H9 (cell line): ENCODE results near the gene TRIP11. TPM values are rescaled to one million over a fixed set of nuclear protein-coding genes. Genes with fewer than 3 reads are reported as not detected.

Experiments
- DNase-seq: peaks from one replicate; pipeline ENCODE4 v3.0.0-alpha.2; 2017
- H2AFZ ChIP-seq: one replicate; pipeline ENCODE4 v1.6.1; 2013; ENCODE audit warnings: mild to moderate bottlenecking, low read length, control low read depth, moderate library complexity
- H2AK5ac ChIP-seq: 2 replicates; pipeline ENCODE4 v1.6.1; 2013; ENCODE audit warnings: low read length, control low read depth, mixed read lengths; ENCODE audit not compliant: insufficient read length
- H2BK120ac ChIP-seq: one replicate; pipeline ENCODE4 v1.6.1; 2013; ENCODE audit warnings: low read depth, mild to moderate bottlenecking, low read length, control low read depth, inconsistent platforms; ENCODE audit not compliant: poor library complexity, severe bottlenecking
- H2BK12ac ChIP-seq: 2 replicates; pipeline ENCODE4 v1.6.1; 2013; ENCODE audit warnings: low read length, control low read depth, mixed read lengths, low read depth; ENCODE audit not compliant: insufficient read length
- H2BK15ac ChIP-seq: 2 replicates; pipeline ENCODE4 v1.6.1; 2013; ENCODE audit warnings: low read depth, low read length, control low read depth
- H2BK20ac ChIP-seq: one replicate; pipeline ENCODE4 v1.6.1; 2013; ENCODE audit warnings: low read depth, mild to moderate bottlenecking, low read length, control low read depth, inconsistent platforms; ENCODE audit not compliant: poor library complexity, severe bottlenecking
- H2BK5ac ChIP-seq: 2 replicates; pipeline ENCODE4 v1.6.1; 2013; ENCODE audit warnings: low read length, control low read depth, mixed read lengths; ENCODE audit not compliant: insufficient read length
- H3K14ac ChIP-seq: 2 replicates; pipeline ENCODE4 v1.6.1; 2013; ENCODE audit warnings: low read length, control low read depth; ENCODE audit not compliant: insufficient read depth
- H3K18ac ChIP-seq: 2 replicates; pipeline ENCODE4 v1.6.1; 2013; ENCODE audit warnings: low read depth, mild to moderate bottlenecking, mixed read lengths, low read length, control low read depth; ENCODE audit not compliant: insufficient read length
- H3K23ac ChIP-seq: 2 replicates; pipeline ENCODE4 v1.6.1; 2013; ENCODE audit warnings: low read length, control low read depth, mixed read lengths, low read depth; ENCODE audit not compliant: insufficient read length
- H3K23me2 ChIP-seq: 2 replicates; pipeline ENCODE4 v1.6.1; 2013; ENCODE audit warnings: low read depth, mild to moderate bottlenecking, mixed read lengths, low read length, control low read depth; ENCODE audit not compliant: insufficient read length, poor library complexity, severe bottlenecking
- H3K27ac ChIP-seq: 2 replicates; pipeline ENCODE4 v1.5.1; 2013; ENCODE audit warnings: low read length, control low read depth, mixed read lengths, low read depth; ENCODE audit not compliant: insufficient read length
- H3K27me3 ChIP-seq: 2 replicates; pipeline ENCODE4 v1.6.1; 2013; ENCODE audit warnings: low read length, control low read depth, inconsistent platforms; ENCODE audit not compliant: insufficient read depth
- H3K4ac ChIP-seq: 2 replicates; pipeline ENCODE4 v1.6.1; 2013; ENCODE audit warnings: low read depth, mild to moderate bottlenecking, control low read depth, inconsistent platforms, low read length, moderate library complexity
- H3K4me1 ChIP-seq: 2 replicates; pipeline ENCODE4 v1.6.1; 2013; ENCODE audit warnings: low read length, control low read depth, inconsistent platforms; ENCODE audit not compliant: insufficient read depth
- H3K4me2 ChIP-seq: 2 replicates; pipeline ENCODE4 v1.6.1; 2013; ENCODE audit warnings: low read length, control low read depth, mixed read lengths; ENCODE audit not compliant: insufficient read length, insufficient read depth
- H3K56ac ChIP-seq: 2 replicates; pipeline ENCODE4 v1.6.1; 2013; ENCODE audit warnings: low read depth, mild to moderate bottlenecking, mixed read lengths, low read length, control low read depth; ENCODE audit not compliant: insufficient read length
- H3K79me1 ChIP-seq: 2 replicates; pipeline ENCODE4 v1.6.1; 2013; ENCODE audit warnings: low read depth, mild to moderate bottlenecking, moderate library complexity, low read length, control low read depth, inconsistent platforms; ENCODE audit not compliant: insufficient read depth, poor library complexity, severe bottlenecking
- H3K79me2 ChIP-seq: 2 replicates; pipeline ENCODE4 v1.6.1; 2013; ENCODE audit warnings: low read length, control low read depth, inconsistent platforms; ENCODE audit not compliant: insufficient read depth
- H3K9ac ChIP-seq: 2 replicates; pipeline ENCODE4 v1.6.1; 2013; ENCODE audit warnings: low read length, control low read depth, mixed read lengths; ENCODE audit not compliant: insufficient read length; ENCODE audit errors: extremely low read depth
- H3K9me3 ChIP-seq: one replicate; pipeline ENCODE4 v1.6.1; 2013; ENCODE audit warnings: low read depth, low read length, inconsistent platforms; ENCODE audit not compliant: control insufficient read depth
- H3T11ph ChIP-seq: one replicate; pipeline ENCODE4 v1.6.1; 2013; ENCODE audit warnings: mild to moderate bottlenecking, low read length, control low read depth, inconsistent platforms
- H4K20me1 ChIP-seq: one replicate; pipeline ENCODE4 v1.6.1; 2013; ENCODE audit not compliant: control insufficient read depth, insufficient read length, insufficient read depth
- H4K5ac ChIP-seq: 2 replicates; pipeline ENCODE4 v1.6.1; 2013; ENCODE audit warnings: low read depth, mild to moderate bottlenecking, mixed read lengths, low read length, control low read depth; ENCODE audit not compliant: insufficient read length
- H4K8ac ChIP-seq: replicated peaks from 2 replicates; pipeline ENCODE4 v1.6.1; 2013; ENCODE audit warnings: low read length, control low read depth, mixed read lengths, low read depth; ENCODE audit not compliant: insufficient read length
- H4K91ac ChIP-seq: 2 replicates; pipeline ENCODE4 v1.6.1; 2013; ENCODE audit warnings: low read depth, mild to moderate bottlenecking, moderate library complexity, mixed read lengths, low read length, control low read depth; ENCODE audit not compliant: insufficient read length
- H3K27ac Mint-ChIP-seq, 3 experiments: 2 replicates in 2 of 3; 3 replicates in 1 of 3; pipeline ENCODE4 v1.8.0; 2020 to 2021; ENCODE audit warnings: mixed read lengths in 3 of 3, mild to moderate bottlenecking in 1 of 3, moderate library complexity in 1 of 3
- H3K27me3 Mint-ChIP-seq: 2 replicates; pipeline ENCODE4 v1.8.0; 2021; ENCODE audit warnings: low read depth, mild to moderate bottlenecking, moderate library complexity, mixed read lengths
- H3K36me3 Mint-ChIP-seq, 3 experiments: 2 replicates in 2 of 3; 3 replicates in 1 of 3; pipeline ENCODE4 v1.8.0; 2020 to 2021; ENCODE audit warnings: low read depth in 3 of 3, mixed read lengths in 3 of 3; ENCODE audit not compliant: insufficient read depth in 1 of 3
- H3K4me1 Mint-ChIP-seq, 2 experiments: 2 replicates each; pipeline ENCODE4 v1.8.0; 2020; ENCODE audit warnings: mixed read lengths in 2 of 2
- H3K4me3 Mint-ChIP-seq, 2 experiments: 2 replicates in 1 of 2; 3 replicates in 1 of 2; pipeline ENCODE4 v1.8.0; 2020 to 2021; ENCODE audit warnings: mild to moderate bottlenecking in 2 of 2, mixed read lengths in 2 of 2, moderate library complexity in 1 of 2
- H3K9me3 Mint-ChIP-seq, 2 experiments: 2 replicates in 1 of 2; 3 replicates in 1 of 2; pipeline ENCODE4 v1.8.0; 2020; ENCODE audit warnings: mild to moderate bottlenecking in 2 of 2, mixed read lengths in 2 of 2, moderate library complexity in 1 of 2
- CTCF ChIP-seq: fragments of 200-600 bp; sonication (generic); conservative IDR thresholded peaks from 3 replicates; pipeline ENCODE4 v1.8.0; 2021; ENCODE audit warnings: antibody characterized with exemption, mild to moderate bottlenecking
- WGBS: extraction: QIAGEN DNeasy Blood & Tissue Kit; methylation state at CpG from one replicate; pipeline ENCODE4 v1.1.7; 2013; ENCODE audit warnings: missing lambda C conversion rate, low lambda C conversion rate, mixed read lengths; ENCODE audit not compliant: insufficient read length; ENCODE audit errors: extremely low coverage; 5-methylcytosine and 5-hydroxymethylcytosine counted together
- total RNA-seq: library from RNA; stranded (reverse); gene quantifications from 2 replicates; pipeline ENCODE4 v1.2.1, GENCODE V29; 2021

TRIP11 gene
- total RNA-seq, 1 experiment from 2014 or later: 33.5 TPM

GRCh38 chr14:92039063-92039718 lies 668 bp downstream of the TRIP11 start:
- H3K23ac ChIP-seq: no peak overlapping the region
- H3K4me1 ChIP-seq: no peaks in the 10 kb centered on the region
- H3K9me3 ChIP-seq: no peaks in the 10 kb centered on the region
- H3K9ac ChIP-seq: peak overlapping the region; percentile 96
- H3K4me2 ChIP-seq: peak overlapping the region; percentile 92
- Mint-ChIP-seq H3K36me3 (peaks cover 0 to 11% (median 0%) of the 10 kb centered on the region in 3 experiments; a peak in 3 of 7 replicates), H3K27ac (peak overlapping the region; percentile 100), H3K27me3 (no peaks in the 10 kb centered on the region), H3K4me3 (peak overlapping the region; percentile 92 to 96), H3K9me3 (no peaks in the 10 kb centered on the region; a peak in 1 of 5 replicates), H3K4me1 (peaks cover 16 to 18% of the 10 kb centered on the region in 2 experiments)
- DNase-seq: peak; percentile 95
- H3K79me2 ChIP-seq: peaks cover 16% of the 10 kb centered on the region; the same call in 1 of the 2 replicates
- H3K27me3 ChIP-seq: no peaks in the 10 kb centered on the region
- no peak overlapping the region for H4K91ac ChIP-seq
- H2BK12ac ChIP-seq: no peak overlapping the region
- H2BK5ac ChIP-seq: peak overlapping the region; percentile 68
- no peak overlapping the region for H2BK20ac ChIP-seq
- H3K79me1 ChIP-seq: no peaks in the 10 kb centered on the region
- H2BK120ac ChIP-seq: peak overlapping the region; percentile 78
- no peak for TF ChIP-seq CTCF
- H3K4ac ChIP-seq: peak overlapping the region; percentile 15; the same call in 1 of the 2 replicates
- peak overlapping the region; percentile 95 for H3K18ac ChIP-seq
- no peak overlapping the region for H2BK15ac ChIP-seq
- peak overlapping the region; percentile 88 for H3K27ac ChIP-seq
- H2AFZ ChIP-seq: no peak overlapping the region
- no peaks in the 10 kb centered on the region for H4K20me1 ChIP-seq
- WGBS: no CpG with 5 or more reads among the region's 22 CpGs
- no peak overlapping the region for H2AK5ac ChIP-seq
- H3K23me2 ChIP-seq: no peaks in the 10 kb centered on the region
- no peak overlapping the region for H3T11ph ChIP-seq
- no peak overlapping the region for H4K8ac ChIP-seq
- peak overlapping the region; percentile 93 for H3K14ac ChIP-seq
- no peak overlapping the region for H3K56ac ChIP-seq
- H4K5ac ChIP-seq: peak overlapping the region; percentile 69
